Measurements from ENCODE around the gene CYSTM1.

CYSTM1 gene

GRCh38 chr5:140219068-140219991, 44.3 kb downstream of the CYSTM1 start:
- H4K20me1 ChIP-seq (ENCODE audit: control insufficient read depth, insufficient read depth, low read depth, low read length), result no peaks in the 10 kb centered on the region
- no peak overlapping the region for H3K4me2 ChIP-seq (ENCODE audit: low read length)
- H3K4me1 ChIP-seq (ENCODE audit: control insufficient read depth, low read length), result no peaks in the 10 kb centered on the region
- H3K4me3 ChIP-seq (ENCODE audit: low read length), result no peak overlapping the region
- TF ChIP-seq EZH2phosphoT487 (IDR thresholded peaks at IDR 0.05; ENCODE audit: borderline replicate concordance, low read length), result no peak
- no peak for TF ChIP-seq CTCF (IDR thresholded peaks at IDR 0.05; ENCODE audit: low read depth, low read length, poor library complexity, severe bottlenecking)
- no peaks in the 10 kb centered on the region for H3F3A ChIP-seq (ENCODE audit: control insufficient read depth, insufficient read depth)
- no peaks in the 10 kb centered on the region for H3K36me3 ChIP-seq (ENCODE audit: control insufficient read depth, low read length)
- H3K27ac ChIP-seq (ENCODE audit: low read depth, low read length), result no peak overlapping the region
- no peaks in the 10 kb centered on the region for H3K79me2 ChIP-seq (ENCODE audit: control insufficient read depth, low read length)
- no peaks in the 10 kb centered on the region for H3K9me2 ChIP-seq (replicated peaks; ENCODE audit: control insufficient read depth, low read length)
- no peaks in the 10 kb centered on the region for H3K9me3 ChIP-seq (ENCODE audit: control insufficient read depth, insufficient read depth, low read length)
- H3K27me3 ChIP-seq (ENCODE audit: control insufficient read depth, low read length), result no peaks in the 10 kb centered on the region

- Histone ChIP-seq H3K79me2 (ENCODE audit: control insufficient read depth, low read length) (no peaks in the 10 kb centered on the region), H3K4me1 (ENCODE audit: control insufficient read depth, low read length) (no peaks in the 10 kb centered on the region), H3K4me3 (ENCODE audit: low read length) (no peak overlapping the region), H3K4me2 (ENCODE audit: low read length) (no peak overlapping the region), H3K9me3 (ENCODE audit: control insufficient read depth, insufficient read depth, low read length) (no peaks in the 10 kb centered on the region), H3K27ac (ENCODE audit: low read depth, low read length) (no peak overlapping the region), H4K20me1 (ENCODE audit: control insufficient read depth, insufficient read depth, low read depth, low read length) (no peaks in the 10 kb centered on the region), H3K27me3 (ENCODE audit: control insufficient read depth, low read length) (no peaks in the 10 kb centered on the region), H3F3A (ENCODE audit: control insufficient read depth, insufficient read depth) (no peaks in the 10 kb centered on the region), H3K36me3 (ENCODE audit: control insufficient read depth, low read length) (no peaks in the 10 kb centered on the region), H3K9me2 (replicated peaks; ENCODE audit: control insufficient read depth, low read length) (no peaks in the 10 kb centered on the region)
- TF ChIP-seq EZH2phosphoT487 (IDR thresholded peaks at IDR 0.05; ENCODE audit: borderline replicate concordance, low read length) (no peak), CTCF (IDR thresholded peaks at IDR 0.05; ENCODE audit: low read depth, low read length, poor library complexity, severe bottlenecking) (no peak)
These were observed 45.2 kb downstream of the CYSTM1 start for GRCh38 chr5:140220032-140220697.

- Histone ChIP-seq H3K27ac (ENCODE audit: low read depth, low read length) (no peak overlapping the region), H3K36me3 (ENCODE audit: control insufficient read depth, low read length) (no peaks in the 10 kb centered on the region), H4K20me1 (ENCODE audit: control insufficient read depth, insufficient read depth, low read depth, low read length) (no peaks in the 10 kb centered on the region), H3K4me3 (ENCODE audit: low read length) (no peak overlapping the region), H3K4me1 (ENCODE audit: control insufficient read depth, low read length) (no peaks in the 10 kb centered on the region), H3F3A (ENCODE audit: control insufficient read depth, insufficient read depth) (no peaks in the 10 kb centered on the region), H3K4me2 (ENCODE audit: low read length) (no peak overlapping the region), H3K9me2 (replicated peaks; ENCODE audit: control insufficient read depth, low read length) (no peaks in the 10 kb centered on the region), H3K9me3 (ENCODE audit: control insufficient read depth, insufficient read depth, low read length) (no peaks in the 10 kb centered on the region), H3K79me2 (ENCODE audit: control insufficient read depth, low read length) (no peaks in the 10 kb centered on the region), H3K27me3 (ENCODE audit: control insufficient read depth, low read length) (no peaks in the 10 kb centered on the region)
- TF ChIP-seq CTCF (IDR thresholded peaks at IDR 0.05; ENCODE audit: low read depth, low read length, poor library complexity, severe bottlenecking) (no peak), EZH2phosphoT487 (IDR thresholded peaks at IDR 0.05; ENCODE audit: borderline replicate concordance, low read length) (no peak)
These were observed 45.7 kb downstream of the CYSTM1 start for GRCh38 chr5:140220698-140221064.

Data from DOHH2 (cell line).